SH-SY5Y (cell line): ENCODE results near the gene PSMB4.

Source experiments
- GATA2 ChIP-seq: IDR thresholded peaks from 2 replicates; pipeline ENCODE4 v1.6.1; 2011; ENCODE audit warnings: mild to moderate bottlenecking, low read depth, low read length
- GATA3 ChIP-seq: IDR thresholded peaks from 2 replicates; pipeline ENCODE4 v1.6.1; 2011; ENCODE audit warnings: low read depth, mild to moderate bottlenecking, low read length, moderate library complexity

DNA sequence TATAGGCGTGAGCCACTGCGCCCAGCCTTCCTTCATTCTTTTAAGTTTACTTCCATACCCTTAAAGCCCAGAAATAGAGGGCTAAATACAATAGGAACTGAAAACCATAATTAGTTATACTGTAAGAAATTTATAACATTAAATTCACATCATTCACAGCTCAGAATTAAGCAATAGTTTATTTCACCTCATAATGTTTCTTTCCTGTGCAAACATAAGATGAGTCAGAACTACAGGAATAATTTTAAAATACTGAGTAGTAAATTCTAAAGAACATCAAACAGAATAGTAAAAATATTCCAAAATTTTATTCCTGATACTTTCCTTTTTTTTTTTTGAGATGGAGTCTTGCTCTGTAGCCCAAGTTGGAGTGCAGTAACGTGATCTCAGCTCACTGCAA, 35.8 kb downstream of the PSMB4 start:
- TF ChIP-seq GATA2: no peak
- no peak for TF ChIP-seq GATA3
